ENCODE data around the gene PDGFRA.
"Not testable (repeated sequence)": the region's sequence is repeated elsewhere in the genome, so short reads cannot be mapped to it uniquely, and the experiment has no call there.

Gene PDGFRA

DNA sequence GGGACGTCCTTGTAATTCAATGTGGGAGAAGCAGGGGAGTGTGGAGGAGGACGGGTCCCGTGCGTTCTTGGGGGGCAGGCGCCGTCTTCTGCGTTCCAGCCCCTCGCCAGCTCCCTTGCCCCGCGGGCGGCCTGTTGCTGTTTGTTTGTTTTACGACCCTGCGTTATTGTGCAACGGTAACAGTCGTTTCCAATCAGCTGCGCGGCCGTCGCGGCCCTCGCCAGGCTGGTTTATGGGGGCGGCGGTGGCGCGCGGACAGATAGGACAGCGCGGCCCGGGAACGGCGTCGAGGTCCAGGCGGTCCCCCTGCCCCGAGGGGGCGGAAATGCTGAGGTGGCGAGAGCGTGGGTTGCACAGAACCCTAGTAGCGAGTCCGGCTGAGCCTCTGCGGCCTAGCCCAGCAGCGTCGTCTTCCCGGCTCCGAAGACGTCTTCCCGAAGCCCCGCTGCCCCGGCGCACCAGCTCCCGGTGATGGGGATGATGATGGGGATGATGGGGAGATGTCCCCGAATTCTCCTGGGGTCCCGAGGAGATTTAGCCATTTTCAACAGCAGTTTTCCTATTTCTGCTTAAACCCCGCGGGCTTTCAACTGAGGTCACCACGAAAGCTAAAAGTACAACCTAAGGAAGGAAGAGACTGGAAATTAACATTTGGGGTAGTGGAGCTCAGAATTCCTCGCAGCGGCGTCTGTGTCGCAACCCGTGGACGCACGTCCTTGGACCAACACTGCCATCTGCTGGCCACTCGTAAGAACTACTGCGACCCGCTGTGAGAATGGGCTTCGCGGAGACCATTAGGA is 4.8 kb downstream of the PDGFRA start:
- peaks cover 69% of the 10 kb centered on the region for H3K27me3 Mint-ChIP-seq
- peaks cover 33% of the 10 kb centered on the region for H3K4me1 Mint-ChIP-seq
- peak overlapping the region; percentile 66 for H3K4me3 Mint-ChIP-seq
- peak; percentile 68 for ATAC-seq
- H3K9me3 Mint-ChIP-seq = no peaks in the 10 kb centered on the region
- no peaks in the 10 kb centered on the region for H3K36me3 Mint-ChIP-seq
- H3K27ac Mint-ChIP-seq = no peak overlapping the region

DNA sequence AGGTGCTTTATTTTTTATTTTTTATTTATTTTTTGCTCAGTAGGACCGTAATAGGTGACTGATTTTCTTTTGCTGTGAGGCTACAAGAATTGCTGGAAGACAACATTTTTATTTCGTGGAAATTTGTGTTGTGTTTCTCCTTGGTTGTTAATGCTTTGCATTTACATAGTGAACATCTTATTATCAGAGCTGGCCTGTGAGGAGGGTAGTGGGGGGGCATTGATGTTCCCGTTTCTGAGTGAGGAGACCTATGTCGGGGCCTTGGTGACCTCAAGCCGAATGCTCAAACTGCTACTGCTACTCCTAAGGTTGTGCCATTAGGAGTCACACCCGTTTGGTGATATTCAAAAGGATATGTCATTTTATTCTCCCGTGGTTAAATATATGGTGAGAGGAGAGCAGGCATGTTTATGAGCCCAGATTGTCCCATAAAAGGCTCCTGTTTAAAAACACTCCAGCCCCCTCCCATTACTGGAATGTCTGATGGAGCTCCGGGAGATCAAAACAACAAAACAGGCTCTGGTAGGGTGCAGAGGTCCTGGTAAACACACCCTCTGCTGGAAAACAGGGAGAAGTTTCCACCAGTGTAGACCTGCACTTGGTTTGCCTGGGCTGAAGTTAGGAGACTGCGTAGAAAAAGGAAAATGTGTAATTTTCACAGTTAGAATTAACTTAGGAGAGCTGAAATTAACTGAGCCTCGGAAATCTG is 5.6 kb downstream of the PDGFRA start:
- H3K27me3 Mint-ChIP-seq = peaks cover 62% of the 10 kb centered on the region
- H3K4me1 Mint-ChIP-seq = peaks cover 32% of the 10 kb centered on the region
- ATAC-seq = no peak
- no peaks in the 10 kb centered on the region for H3K9me3 Mint-ChIP-seq
- H3K4me3 Mint-ChIP-seq = no peak overlapping the region
- H3K27ac Mint-ChIP-seq = no peak overlapping the region
- no peaks in the 10 kb centered on the region for H3K36me3 Mint-ChIP-seq

DNA sequence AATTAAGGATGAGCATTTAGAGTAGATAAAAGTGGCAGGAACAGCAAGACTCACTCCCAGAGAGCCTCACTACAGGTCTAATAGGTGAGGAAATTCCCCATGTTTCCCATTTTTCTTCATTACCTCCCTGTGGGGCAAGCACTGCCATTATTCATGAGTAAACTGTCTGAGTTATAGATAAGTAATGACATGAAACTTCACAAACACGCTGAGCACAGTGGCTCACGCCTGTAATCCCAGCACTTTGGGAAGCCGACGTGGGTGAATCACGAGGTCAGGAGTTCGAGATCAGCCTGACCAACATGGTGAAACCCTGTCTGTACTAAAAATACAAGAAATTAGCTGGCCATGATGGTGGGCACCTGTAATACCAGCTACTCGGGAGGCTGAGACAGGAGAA is 7.2 kb downstream of the PDGFRA start:
- H3K9me3 Mint-ChIP-seq, ATAC-seq, H3K4me3 Mint-ChIP-seq, H3K27ac Mint-ChIP-seq, H3K36me3 Mint-ChIP-seq: not testable (repeated sequence)
- H3K4me1 Mint-ChIP-seq = peaks cover 25% of the 10 kb centered on the region
- peaks cover 54% of the 10 kb centered on the region for H3K27me3 Mint-ChIP-seq

DNA sequence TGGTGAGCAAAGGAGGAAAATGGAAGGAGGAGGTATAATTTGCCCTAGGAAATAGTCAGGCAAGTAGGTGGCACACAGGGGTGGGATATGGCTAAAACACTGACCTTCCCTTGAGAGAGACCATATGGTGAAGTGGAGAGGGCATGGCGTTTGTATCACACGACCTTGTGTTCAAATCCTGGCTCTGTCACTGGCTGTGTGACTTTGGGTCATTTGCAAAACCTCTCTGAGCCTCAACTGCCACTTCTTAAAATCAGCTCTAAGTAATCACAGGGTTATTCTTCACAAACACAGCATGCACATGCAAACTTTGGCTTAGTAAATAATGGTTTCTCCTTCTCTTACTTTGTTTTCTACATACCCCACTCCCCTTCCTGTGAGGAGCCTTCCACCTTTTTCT is 8.7 kb downstream of the PDGFRA start:
- Mint-ChIP-seq H3K27ac (no peak overlapping the region), H3K9me3 (peaks cover 3% of the 10 kb centered on the region), H3K27me3 (peaks cover 41% of the 10 kb centered on the region), H3K4me1 (peaks cover 15% of the 10 kb centered on the region), H3K4me3 (no peak overlapping the region), H3K36me3 (no peaks in the 10 kb centered on the region)
- no peak for ATAC-seq

DNA sequence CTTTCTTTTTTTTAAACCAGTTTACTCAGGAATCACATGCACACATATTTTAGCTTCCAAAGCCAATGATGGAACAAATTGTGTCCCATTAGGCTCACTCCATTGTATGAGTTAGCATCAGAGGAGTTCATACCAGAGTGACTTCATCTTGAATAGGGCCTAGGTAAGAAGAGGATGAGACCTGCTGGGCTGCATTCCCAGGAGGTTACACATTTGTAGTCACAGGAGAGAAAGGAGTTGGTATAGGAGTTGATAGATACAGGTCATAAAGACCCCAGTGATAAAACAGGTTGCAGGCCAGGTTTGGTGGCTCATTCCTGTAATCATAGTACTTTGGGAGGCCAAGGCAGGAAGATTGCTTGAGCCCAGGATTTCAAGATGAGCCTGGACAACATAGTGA is 9.3 kb downstream of the PDGFRA start:
- peaks cover 44% of the 10 kb centered on the region for H3K27me3 Mint-ChIP-seq

DNA sequence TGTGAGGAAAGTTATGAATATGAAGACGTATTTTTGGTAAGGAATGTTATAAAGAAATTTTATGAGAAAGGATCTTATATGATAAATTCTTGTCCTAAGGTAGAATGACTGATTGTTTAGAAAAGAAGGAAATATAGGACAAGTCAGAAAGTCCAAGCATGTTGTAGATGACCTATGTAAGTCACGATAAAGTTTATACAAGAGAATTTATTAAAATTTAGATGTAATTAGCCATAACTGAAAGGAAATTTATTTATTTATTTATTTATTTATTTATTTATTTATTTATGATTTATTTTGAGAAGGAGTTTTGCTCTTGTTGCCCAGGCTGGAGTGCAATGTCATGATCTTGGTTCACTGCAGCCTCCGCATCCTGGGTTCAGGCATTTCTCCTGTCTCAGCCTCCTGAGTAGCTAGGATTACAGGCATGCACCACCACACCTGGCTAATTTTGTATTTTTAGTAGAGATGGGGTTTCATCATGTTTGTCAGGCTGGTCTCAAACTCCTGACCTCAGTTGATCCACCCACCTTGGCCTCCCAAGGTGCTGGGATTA is 12.3 kb downstream of the PDGFRA start:
- peaks cover 21% of the 10 kb centered on the region for H3K27me3 Mint-ChIP-seq
- not testable (repeated sequence) for H3K4me3 Mint-ChIP-seq, H3K9me3 Mint-ChIP-seq, ATAC-seq, H3K27ac Mint-ChIP-seq, H3K4me1 Mint-ChIP-seq, H3K36me3 Mint-ChIP-seq

More for the DNA sequence above, 9.3 kb downstream of the PDGFRA start:
- peaks cover 3% of the 10 kb centered on the region for H3K9me3 Mint-ChIP-seq
- H3K4me1 Mint-ChIP-seq = peaks cover 10% of the 10 kb centered on the region
- no peak overlapping the region for H3K27ac Mint-ChIP-seq
- no peak for ATAC-seq
- H3K4me3 Mint-ChIP-seq = no peak overlapping the region
- H3K36me3 Mint-ChIP-seq = no peaks in the 10 kb centered on the region

DNA sequence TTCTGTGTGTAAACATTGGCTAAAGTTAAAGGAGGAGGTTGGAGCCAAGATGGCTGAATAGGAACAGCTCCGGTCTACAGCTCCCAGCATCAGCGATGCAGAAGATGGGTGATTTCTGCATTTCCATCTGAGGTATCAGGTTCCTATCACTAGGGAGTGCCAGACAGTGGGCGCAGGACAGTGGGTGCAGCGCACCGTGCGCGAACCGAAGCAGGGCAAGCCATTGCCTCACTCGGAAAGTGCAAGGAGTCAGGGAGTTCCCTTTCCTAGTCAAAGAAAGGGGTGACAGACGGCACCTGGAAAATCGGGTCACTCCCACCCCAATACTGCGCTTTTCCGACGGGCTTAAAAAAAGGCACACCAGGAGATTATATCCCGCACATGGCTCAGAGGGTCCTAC is 14.4 kb downstream of the PDGFRA start:
- H3K4me1 Mint-ChIP-seq, H3K9me3 Mint-ChIP-seq, H3K36me3 Mint-ChIP-seq, H3K27ac Mint-ChIP-seq, H3K4me3 Mint-ChIP-seq, ATAC-seq: not testable (repeated sequence)
- peaks cover 21% of the 10 kb centered on the region for H3K27me3 Mint-ChIP-seq

DNA sequence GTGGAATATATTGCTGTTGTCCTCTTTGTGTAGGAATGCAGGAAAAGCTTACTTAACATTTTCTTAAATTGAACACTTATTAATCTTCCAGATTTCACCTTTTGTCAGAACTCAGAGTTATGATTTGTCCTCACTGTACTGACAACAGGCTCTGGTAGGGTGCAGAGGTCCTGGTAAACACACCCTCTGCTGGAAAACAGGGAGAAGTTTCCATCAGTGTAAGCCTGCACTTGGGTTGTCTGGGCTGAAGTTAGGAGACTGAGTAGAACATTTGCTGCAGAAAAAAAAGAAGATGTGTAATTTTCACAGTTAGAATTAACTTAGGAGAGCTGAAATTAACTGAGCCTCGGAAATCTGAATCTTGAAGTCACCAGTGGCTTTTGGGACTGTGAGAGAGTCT is 23.2 kb downstream of the PDGFRA start:
- not testable (repeated sequence) for H3K27ac Mint-ChIP-seq, H3K4me3 Mint-ChIP-seq, H3K9me3 Mint-ChIP-seq, H3K4me1 Mint-ChIP-seq, ATAC-seq, H3K27me3 Mint-ChIP-seq, H3K36me3 Mint-ChIP-seq

DNA sequence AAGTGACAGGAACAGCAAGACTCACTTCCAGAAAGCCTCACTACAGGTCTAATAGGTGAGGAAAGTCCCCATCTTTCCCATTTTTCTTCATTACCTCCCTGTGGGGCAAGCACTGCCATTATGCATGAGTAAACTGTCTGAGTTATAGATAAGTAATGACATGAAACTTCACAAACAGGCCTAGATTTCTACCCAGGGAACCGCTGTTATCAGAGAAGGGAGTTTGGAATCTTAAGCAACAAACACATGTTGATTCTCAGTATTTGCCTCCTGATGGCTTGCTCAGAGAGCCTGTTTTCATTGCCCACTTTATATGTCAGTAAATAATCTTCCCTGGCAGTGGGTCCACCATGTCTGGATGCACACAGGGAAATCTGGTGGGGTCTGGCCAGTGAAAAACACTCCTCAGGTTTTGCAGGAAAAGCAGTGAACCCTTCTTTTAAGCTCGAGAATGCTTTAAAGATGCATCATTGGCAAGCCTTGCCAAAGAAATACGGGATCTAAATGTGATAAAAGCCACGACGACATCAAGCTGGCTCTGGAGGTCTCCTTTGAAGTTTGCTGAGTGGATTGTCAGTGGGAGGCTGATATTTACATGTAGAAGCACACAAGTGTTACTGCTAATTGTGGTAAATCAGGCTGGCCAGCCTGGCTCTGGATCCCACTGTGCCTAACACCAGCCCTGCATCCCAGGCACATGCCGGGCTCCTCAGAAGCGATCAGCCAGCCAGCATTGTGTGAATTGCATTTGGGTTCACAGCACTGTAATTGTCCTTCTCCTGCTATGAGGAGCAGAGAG is 25.2 kb downstream of the PDGFRA start:
- no peak for ATAC-seq
- Mint-ChIP-seq H3K36me3 (no peaks in the 10 kb centered on the region), H3K27ac (no peak overlapping the region)

DNA sequence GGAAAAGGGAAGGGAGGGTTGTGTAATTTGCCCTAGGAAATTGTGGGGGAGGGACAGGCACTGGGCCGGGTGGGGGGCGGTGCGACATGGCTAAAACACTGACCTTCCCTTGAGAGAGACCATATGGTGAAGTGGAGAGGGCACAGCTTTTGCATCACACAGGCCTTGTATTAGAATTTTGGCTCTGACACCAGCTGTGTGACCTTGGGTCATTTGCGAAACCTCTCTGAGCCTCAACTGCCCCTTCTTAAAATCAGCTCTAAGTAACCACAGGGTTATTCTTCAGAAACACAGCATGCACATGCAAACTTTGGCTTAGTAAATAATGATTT is 25.8 kb downstream of the PDGFRA start:
- peaks cover 11% of the 10 kb centered on the region for H3K27me3 Mint-ChIP-seq
- no peak overlapping the region for H3K4me3 Mint-ChIP-seq
- ATAC-seq = no peak
- no peaks in the 10 kb centered on the region for H3K36me3 Mint-ChIP-seq
- H3K4me1 Mint-ChIP-seq = no peaks in the 10 kb centered on the region
- no peaks in the 10 kb centered on the region for H3K9me3 Mint-ChIP-seq
- H3K27ac Mint-ChIP-seq = no peak overlapping the region

More for the DNA sequence above, 25.2 kb downstream of the PDGFRA start:
- Mint-ChIP-seq H3K4me3 (no peak overlapping the region), H3K9me3 (no peaks in the 10 kb centered on the region), H3K27me3 (peaks cover 11% of the 10 kb centered on the region), H3K4me1 (no peaks in the 10 kb centered on the region)

DNA sequence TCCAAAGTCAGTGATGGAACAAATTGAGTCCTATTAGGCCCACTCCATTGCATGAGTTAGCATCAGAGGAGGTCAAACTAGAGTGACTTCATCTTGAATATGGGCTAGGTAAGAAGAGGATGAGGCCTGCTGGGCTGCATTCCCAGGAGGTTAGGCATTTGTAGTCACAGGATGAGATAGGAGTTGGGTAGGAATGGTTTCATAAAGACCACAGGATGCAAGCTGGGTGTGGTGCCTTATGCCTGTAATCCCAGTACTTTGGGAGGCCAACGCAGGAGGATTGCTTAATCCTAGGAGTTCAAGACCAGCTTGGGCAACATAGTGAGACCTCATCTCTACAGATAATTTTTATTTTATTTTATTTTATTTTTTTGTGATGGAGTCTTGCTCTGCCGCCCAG is 26.8 kb downstream of the PDGFRA start:
- no peaks in the 10 kb centered on the region for H3K9me3 Mint-ChIP-seq
- no peaks in the 10 kb centered on the region for H3K36me3 Mint-ChIP-seq
- no peak overlapping the region for H3K4me3 Mint-ChIP-seq
- H3K27ac Mint-ChIP-seq = no peak overlapping the region
- H3K27me3 Mint-ChIP-seq = peaks cover 11% of the 10 kb centered on the region
- H3K4me1 Mint-ChIP-seq = no peaks in the 10 kb centered on the region
- no peak for ATAC-seq

DNA sequence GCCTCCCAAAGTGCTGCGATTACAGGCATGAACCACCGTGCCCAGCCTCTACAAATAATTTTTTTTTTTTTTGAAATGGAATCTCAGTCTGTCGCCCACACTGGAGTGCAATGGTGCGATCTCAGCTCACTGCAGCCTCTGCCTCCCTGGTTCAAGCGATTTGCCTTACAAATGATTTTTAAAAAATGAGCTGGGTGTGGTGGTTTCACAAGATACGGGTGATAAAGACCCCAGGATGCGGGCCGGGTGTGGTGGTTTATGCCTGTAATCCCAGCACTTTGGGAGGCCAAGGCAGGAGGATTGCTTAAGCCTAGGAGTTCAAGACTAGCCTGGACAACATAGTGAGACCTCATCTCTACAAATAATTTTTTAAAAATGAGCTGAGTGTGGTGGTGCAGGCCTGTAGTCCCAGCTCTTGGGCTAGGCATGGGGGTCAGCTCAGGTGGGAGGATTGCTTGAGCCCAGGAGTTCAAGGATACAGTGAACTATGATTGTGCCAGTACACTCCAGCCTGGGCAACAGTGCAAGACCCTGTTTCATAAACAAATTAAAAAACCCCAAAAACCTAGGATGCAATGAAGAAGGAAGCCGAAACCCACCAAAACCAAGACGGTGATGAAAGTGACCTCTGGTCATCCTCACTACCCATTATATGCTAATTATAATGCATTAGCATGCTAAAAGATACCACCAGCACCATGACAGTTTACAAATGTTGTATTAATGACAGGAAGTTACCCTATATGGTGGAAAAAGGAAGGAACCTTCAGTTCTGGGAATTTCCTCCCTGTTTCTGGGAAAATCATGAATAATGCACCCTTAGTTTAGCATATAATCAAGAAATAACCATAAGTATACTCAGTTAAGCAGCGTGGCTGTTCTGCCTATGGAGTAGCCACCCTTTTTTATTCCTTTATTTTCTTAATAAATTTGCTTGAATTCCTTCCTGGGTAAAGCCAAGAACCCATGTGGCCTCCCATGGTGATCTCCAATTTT is 27.7 kb downstream of the PDGFRA start:
- H3K4me3 Mint-ChIP-seq = no peak overlapping the region
- H3K27me3 Mint-ChIP-seq = peaks cover 11% of the 10 kb centered on the region
- H3K36me3 Mint-ChIP-seq = no peaks in the 10 kb centered on the region
- H3K27ac Mint-ChIP-seq = no peak overlapping the region
- ATAC-seq = no peak
- H3K9me3 Mint-ChIP-seq = no peaks in the 10 kb centered on the region
- H3K4me1 Mint-ChIP-seq = no peaks in the 10 kb centered on the region

DNA sequence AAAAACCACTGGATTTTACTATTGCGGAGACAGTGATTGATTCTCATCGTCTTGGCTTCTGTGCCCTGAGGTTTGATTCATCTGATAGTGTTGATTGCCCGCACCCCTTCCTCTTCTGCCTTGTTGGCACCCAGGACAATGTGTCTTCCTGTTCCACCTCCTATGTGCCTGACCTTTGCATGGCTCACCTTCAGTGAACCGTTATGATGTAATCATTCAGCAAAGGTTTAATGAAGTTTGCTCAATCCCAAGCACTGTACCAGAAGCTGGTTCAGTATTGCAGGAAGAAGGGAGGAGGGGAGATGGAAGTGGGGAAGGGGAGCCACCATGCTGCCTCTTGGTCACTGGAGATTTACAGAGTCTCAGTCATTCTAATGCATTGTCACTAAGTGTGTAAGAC is 36.3 kb downstream of the PDGFRA start:
- Mint-ChIP-seq H3K36me3 (no peaks in the 10 kb centered on the region), H3K4me1 (no peaks in the 10 kb centered on the region), H3K27ac (no peak overlapping the region), H3K4me3 (no peak overlapping the region), H3K9me3 (no peaks in the 10 kb centered on the region), H3K27me3 (no peaks in the 10 kb centered on the region)
- no peak for ATAC-seq

DNA sequence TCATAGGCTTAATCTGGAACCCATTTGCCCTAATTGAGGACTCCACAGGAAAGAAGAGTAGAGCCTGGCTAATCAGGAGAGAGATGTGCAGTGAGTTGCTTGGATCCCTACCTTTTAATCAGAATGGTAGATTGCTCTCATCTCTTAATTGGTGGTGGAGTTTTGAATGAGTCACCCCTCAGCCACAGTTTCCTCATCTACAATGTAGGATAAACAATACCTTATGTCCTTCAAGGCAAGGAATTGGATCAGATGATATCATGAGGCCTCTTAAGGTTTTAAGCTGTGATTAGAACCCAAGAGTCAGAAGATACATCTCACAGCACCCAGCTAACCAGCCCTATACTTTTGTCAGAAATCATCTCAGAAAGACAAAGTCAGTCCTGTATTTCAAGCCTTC is 39.1 kb downstream of the PDGFRA start:
- no peaks in the 10 kb centered on the region for H3K4me1 Mint-ChIP-seq
- H3K4me3 Mint-ChIP-seq = no peak overlapping the region
- H3K36me3 Mint-ChIP-seq = no peaks in the 10 kb centered on the region
- ATAC-seq = no peak
- no peaks in the 10 kb centered on the region for H3K9me3 Mint-ChIP-seq
- peaks cover 9% of the 10 kb centered on the region for H3K27me3 Mint-ChIP-seq
- H3K27ac Mint-ChIP-seq = no peak overlapping the region

All from stimulated activated memory B cell treated with anti-CD40 and anti-IgM and Interleukin-4, amounts not matched to agents 10 μg/mL and 1 μg/mL and 100 μg/mL, for 72 hours (primary cell).